Tibial nerve (tissue), 4 donors: ENCODE data around the gene PPP4R3B.

ENCODE experiments used
- CTCF ChIP-seq, 5 experiments: fragments of 200-600 bp in 3 of 5; fragments of 450-650 bp in 2 of 5; sonication (generic) in 3 of 5; IDR thresholded peaks; one replicate each; pipeline ENCODE4 v1.5.1; 2016 to 2019; ENCODE audit warnings: antibody characterized with exemption in 5 of 5, mild to moderate bottlenecking in 3 of 5, moderate library complexity in 2 of 5
- EP300 ChIP-seq, 2 donors: sonication (generic); formaldehyde crosslinking; IDR thresholded peaks; one replicate each; pipeline ENCODE4 v1.6.1; 2017; ENCODE audit warnings: antibody characterized with exemption in 2 of 2, mild to moderate bottlenecking in 1 of 2

- no peak for TF ChIP-seq CTCF (IDR thresholded peaks at IDR 0.05)
- no peak for TF ChIP-seq EP300 (IDR thresholded peaks at IDR 0.05)
Observed at GRCh38 chr2:55598056-55598795, 19.2 kb downstream of the PPP4R3B start.
